Activated CD8-positive, alpha-beta memory T cell treated with anti-CD3 and anti-CD28 coated beads for 1 hour (primary cell): ENCODE results near the gene TIE1.

Experiments used
- DNase-seq, 2 donors: peaks; one replicate each; pipeline ENCODE4 v3.0.0-alpha.2; 2020; ENCODE audit warnings: low read depth in 1 of 2; ENCODE audit errors: extremely low read depth in 1 of 2

Gene TIE1

GRCh38 chr1:43300378-43301094 is at the start of gene TIE1:
TSS of gene TIE1 (plus strand) at chr1:43300982. CDS start at chr1:43301072, 90 bp downstream.
- DNase-seq, result no peak

- DNase-seq, result no peak
Measured at GRCh38 chr1:43251024-43251423, 49.8 kb upstream of the TIE1 start.

- no peak for DNase-seq
Measured at GRCh38 chr1:43252225-43252624, 48.6 kb upstream of the TIE1 start.

- DNase-seq, result no peak
Measured at GRCh38 chr1:43253173-43253572, 47.6 kb upstream of the TIE1 start.

GRCh38 chr1:43253876-43254275 is 46.9 kb upstream of the TIE1 start:
- no peak for DNase-seq

GRCh38 chr1:43255438-43256210 is 45.2 kb upstream of the TIE1 start:
- no peak for DNase-seq

- DNase-seq, result no peak
Measured at GRCh38 chr1:43256675-43257570, 43.9 kb upstream of the TIE1 start.

- no peak for DNase-seq
Measured at GRCh38 chr1:43258370-43258769, 42.4 kb upstream of the TIE1 start.

- DNase-seq, result no peak
Measured at GRCh38 chr1:43265431-43265830, 35.4 kb upstream of the TIE1 start.

GRCh38 chr1:43266881-43267280 is 33.9 kb upstream of the TIE1 start:
- DNase-seq, result no peak

- no peak for DNase-seq
Measured at GRCh38 chr1:43267291-43267805, 33.4 kb upstream of the TIE1 start.

GRCh38 chr1:43267818-43268425 is 32.9 kb upstream of the TIE1 start:
- no peak for DNase-seq

GRCh38 chr1:43269627-43270375 is 31.0 kb upstream of the TIE1 start, which contains the start of gene TMEM125:
TSS of gene TMEM125 (plus strand) at chr1:43269983. CDS start at chr1:43272723, 2,740 bp downstream.
- no peak for DNase-seq

GRCh38 chr1:43270421-43271095 is 30.2 kb upstream of the TIE1 start:
- no peak for DNase-seq

- DNase-seq, result no peak
Measured at GRCh38 chr1:43271186-43272118, 29.3 kb upstream of the TIE1 start.

- DNase-seq, result no peak
Measured at GRCh38 chr1:43272161-43272560, 28.6 kb upstream of the TIE1 start.

- DNase-seq, result no peak
Measured at GRCh38 chr1:43272576-43273571, 27.9 kb upstream of the TIE1 start.
